ENCODE results near the gene VPS37B.

GRCh38 chr12:122862110-122862634, 33.8 kb downstream of the VPS37B start:
- TF ChIP-seq CTCF (IDR thresholded peaks at IDR 0.05): no peak
- TF ChIP-seq POLR2A (IDR thresholded peaks at IDR 0.05): no peak
